T follicular helper cell (primary cell): ENCODE data around the gene SLC37A2.
"Not testable (repeated sequence)": the region's sequence is repeated elsewhere in the genome, so short reads cannot be mapped to it uniquely, and the experiment has no call there.

ENCODE experiments used
- DNase-seq: peaks from one replicate; pipeline ENCODE4 v3.0.0-alpha.2; 2020; ENCODE audit warnings: low read depth

SLC37A2 gene

GRCh38 chr11:125083312-125084056 lies 20.4 kb downstream of the SLC37A2 start:
- DNase-seq = no peak

- no peak for DNase-seq
Observed at GRCh38 chr11:125084057-125084416, 20.9 kb downstream of the SLC37A2 start.

- DNase-seq = no peak
Observed at GRCh38 chr11:125084761-125085231, 21.7 kb downstream of the SLC37A2 start.

- no peak for DNase-seq
Observed at GRCh38 chr11:125085301-125086081, 22.4 kb downstream of the SLC37A2 start.

GRCh38 chr11:125086633-125087296 lies 23.7 kb downstream of the SLC37A2 start:
- no peak for DNase-seq

DNA sequence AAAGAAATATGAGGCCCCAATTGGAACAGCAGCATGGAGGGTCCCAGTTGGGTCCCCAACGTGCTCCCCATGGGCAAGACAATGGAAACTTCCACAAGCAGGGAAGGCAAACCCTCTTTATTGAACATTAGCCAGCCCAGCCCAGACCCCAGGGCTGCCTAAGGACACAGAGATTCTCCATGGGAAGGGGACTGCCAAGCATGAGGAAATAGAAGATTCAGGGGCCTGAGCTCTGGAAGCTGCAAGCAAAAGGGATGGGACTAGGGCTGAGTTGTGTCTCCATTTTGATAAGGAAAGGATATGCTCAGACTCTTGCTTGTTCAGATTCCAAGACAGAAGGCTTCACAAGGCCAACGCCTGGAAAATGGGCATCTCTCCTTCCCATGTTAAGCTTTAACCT lies 25.0 kb downstream of the SLC37A2 start:
- no peak for DNase-seq

GRCh38 chr11:125088576-125089455 lies 25.7 kb downstream of the SLC37A2 start:
- no peak for DNase-seq

- DNase-seq = not testable (repeated sequence)
Observed at GRCh38 chr11:125089481-125089880, 26.4 kb downstream of the SLC37A2 start.

- not testable (repeated sequence) for DNase-seq
Observed at GRCh38 chr11:125090151-125090550, 27.0 kb downstream of the SLC37A2 start.

GRCh38 chr11:125090816-125091215 lies 27.7 kb downstream of the SLC37A2 start:
- no peak for DNase-seq

DNA sequence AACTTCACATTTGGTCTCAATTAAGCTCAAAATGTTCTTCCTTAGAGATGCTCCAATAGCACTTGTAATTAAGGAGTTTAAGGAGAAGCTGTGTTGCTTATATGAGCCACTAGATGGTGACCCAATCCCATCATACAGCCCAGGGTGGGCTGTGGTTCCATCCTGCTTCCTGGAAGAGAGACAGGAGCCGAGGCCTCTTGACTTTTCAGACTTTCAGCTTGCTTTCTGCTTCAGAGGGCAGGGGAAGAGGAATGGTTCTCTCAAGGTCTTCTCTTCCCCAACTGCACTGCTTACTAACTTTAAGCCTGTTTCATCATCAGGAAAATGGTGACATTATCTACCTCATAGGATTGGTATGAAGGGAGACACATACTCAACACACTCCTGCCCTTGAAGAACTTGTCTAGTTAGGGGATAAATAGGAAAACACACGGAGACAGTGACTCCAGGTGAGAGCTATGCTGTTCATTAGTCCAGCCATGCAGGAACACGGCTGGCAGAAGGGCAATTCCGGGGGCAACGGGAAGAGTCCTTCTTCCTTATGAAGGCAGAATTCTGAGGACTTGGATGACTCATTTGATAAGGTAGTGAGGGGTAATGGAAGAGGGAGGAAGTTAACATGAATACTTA lies 28.3 kb downstream of the SLC37A2 start:
- DNase-seq = no peak

DNA sequence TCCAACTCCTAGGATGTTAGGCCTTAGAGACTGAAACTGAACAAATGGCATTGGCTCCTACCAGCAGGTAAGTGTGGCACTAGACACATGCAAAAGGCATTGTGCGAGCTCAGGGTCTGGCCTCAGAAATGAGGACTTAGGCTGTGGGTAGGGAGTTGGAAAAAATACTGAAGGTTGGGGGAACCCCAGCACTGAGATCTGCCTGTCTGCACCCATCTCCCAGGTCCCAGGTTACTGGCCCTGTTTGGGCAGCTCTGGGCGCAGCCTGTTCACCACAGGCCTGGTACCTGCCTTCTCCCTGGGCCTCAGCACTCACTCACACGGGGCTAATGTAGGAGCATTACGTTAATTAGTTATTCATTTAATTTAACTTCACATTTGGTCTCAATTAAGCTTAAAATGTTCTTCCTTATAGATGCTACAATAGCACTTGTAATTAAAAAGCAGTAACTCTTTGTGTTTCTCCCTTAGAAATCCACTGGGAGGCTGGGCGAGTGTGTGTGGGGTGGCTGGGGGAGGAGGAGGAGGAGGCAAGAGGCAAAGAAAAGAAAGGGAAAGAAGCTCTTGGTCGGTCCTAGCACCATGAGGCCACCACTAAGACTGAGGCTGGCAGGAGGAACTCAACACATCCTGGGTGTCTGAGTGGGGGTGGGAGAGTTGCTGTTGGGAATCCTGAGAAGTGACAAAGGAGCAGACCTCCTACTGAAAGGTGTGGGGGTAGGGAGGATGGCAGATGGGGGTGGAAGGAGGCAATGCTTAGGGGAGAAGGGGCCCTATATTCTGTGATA lies 29.0 kb downstream of the SLC37A2 start:
- no peak for DNase-seq

GRCh38 chr11:125092669-125093068 lies 29.6 kb downstream of the SLC37A2 start:
- DNase-seq = no peak

DNA sequence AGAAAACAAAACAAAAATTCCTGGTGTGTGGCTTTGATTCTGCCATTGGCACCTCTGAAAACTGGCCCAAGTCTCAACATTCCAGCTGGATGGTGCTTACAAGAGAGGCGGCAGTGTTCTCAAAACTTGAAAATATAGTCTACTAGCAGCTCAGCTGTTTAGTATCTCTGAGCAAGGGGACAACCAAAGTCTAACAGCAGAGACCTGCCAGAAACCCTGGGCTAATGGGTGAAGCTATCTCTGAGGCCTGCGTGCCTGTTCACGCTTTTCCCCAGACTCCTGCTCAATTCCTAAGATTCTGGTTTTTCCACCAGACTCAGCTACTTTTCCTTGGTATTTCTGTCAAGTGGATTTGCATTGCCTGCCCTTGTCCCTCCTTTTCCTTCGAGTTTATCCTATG lies 30.4 kb downstream of the SLC37A2 start:
- no peak for DNase-seq

DNA sequence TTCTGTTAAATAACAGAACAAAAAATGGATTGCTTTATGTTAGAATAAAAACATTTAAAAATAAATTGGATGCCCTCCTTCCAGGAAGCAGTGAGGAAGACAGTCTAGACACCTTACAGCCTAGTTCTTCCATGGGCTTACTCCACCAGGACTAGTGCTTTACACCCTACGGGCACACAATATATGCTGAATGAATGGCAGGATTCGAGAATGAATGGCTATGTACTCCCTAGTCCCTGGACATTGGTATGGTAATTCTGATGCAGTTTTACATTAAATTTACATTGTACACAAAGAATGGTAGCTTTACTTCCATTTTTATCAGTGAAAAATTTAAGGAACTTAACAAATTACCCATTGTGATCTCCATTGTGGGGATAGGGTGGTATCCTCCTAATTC lies 31.6 kb downstream of the SLC37A2 start:
- DNase-seq = no peak

GRCh38 chr11:125100136-125100535 lies 37.0 kb downstream of the SLC37A2 start:
- DNase-seq = no peak

GRCh38 chr11:125101596-125101995 lies 38.5 kb downstream of the SLC37A2 start:
- no peak for DNase-seq

- no peak for DNase-seq
Observed at GRCh38 chr11:125102025-125102424, 38.9 kb downstream of the SLC37A2 start.

DNA sequence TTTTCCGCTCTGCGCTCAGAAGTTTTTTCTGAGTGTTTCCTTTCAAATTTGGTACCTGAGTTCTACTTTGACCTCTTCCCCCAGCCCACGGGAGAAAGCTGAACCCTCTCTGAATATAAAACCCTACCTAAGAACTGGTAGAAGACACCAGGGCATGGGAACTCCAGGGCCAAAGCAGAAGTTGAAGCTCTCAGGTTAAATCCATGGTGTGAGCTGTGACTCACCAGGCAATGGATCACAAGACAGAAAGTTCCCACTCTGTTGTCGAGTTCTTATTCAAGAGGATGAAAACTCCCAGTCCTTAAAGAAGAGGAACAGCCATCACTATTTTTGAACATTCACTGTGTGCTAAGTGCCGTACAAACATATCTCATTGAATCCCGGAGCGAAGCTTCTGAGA lies 39.4 kb downstream of the SLC37A2 start:
- no peak for DNase-seq

DNA sequence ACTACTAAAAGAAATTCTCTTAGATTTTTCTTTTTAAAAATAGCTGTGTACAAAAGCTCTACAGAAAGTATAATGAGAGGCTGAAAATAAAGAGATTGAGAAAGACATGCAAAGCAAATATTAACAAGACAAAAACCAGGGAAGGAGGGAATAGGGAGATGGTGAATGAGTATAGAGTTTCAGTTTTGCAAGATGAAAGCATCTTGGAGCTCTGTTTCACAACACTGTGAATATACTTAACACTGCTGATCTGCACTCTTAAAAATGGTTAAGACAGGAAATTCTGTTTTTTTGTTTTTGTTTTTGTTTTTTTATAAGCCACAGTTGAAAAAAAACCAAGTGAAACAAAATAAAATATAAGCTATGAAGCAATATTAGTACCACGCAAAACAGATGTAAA lies 42.8 kb downstream of the SLC37A2 start:
- DNase-seq = no peak
